Mucosa of rectum (tissue), 2 donors: Measurements from ENCODE around the gene TMEM204.
A peak's percentile ranks its signal among the peaks of the same experiment; 100 is the strongest.

Experiments used
- H3K27ac ChIP-seq, 2 donors: one replicate each; pipeline ENCODE4 v1.7.0; 2013; ENCODE audit warnings: inconsistent platforms in 2 of 2, low read depth in 2 of 2, low read length in 2 of 2
- H3K27me3 ChIP-seq, 2 donors: one replicate each; pipeline ENCODE4 v1.7.0; 2013; ENCODE audit warnings: low read length in 2 of 2; ENCODE audit not compliant: control insufficient read depth in 2 of 2, insufficient read depth in 2 of 2
- H3K36me3 ChIP-seq, 2 donors: one replicate each; pipeline ENCODE4 v1.7.0; 2013; ENCODE audit warnings: low read length in 2 of 2; ENCODE audit not compliant: control insufficient read depth in 2 of 2, insufficient read depth in 2 of 2
- H3K4me1 ChIP-seq, 2 donors: one replicate each; pipeline ENCODE4 v1.7.0; 2013; ENCODE audit warnings: low read length in 2 of 2, mild to moderate bottlenecking in 1 of 2; ENCODE audit not compliant: control insufficient read depth in 2 of 2, insufficient read depth in 2 of 2
- H3K4me3 ChIP-seq, 2 donors: one replicate each; pipeline ENCODE4 v1.7.0; 2013; ENCODE audit warnings: low read length in 2 of 2
- H3K9ac ChIP-seq, 2 donors: one replicate each; pipeline ENCODE4 v1.7.0; 2013; ENCODE audit warnings: low read length in 2 of 2, low read depth in 1 of 2, mild to moderate bottlenecking in 1 of 2
- H3K9me3 ChIP-seq, 2 donors: one replicate each; pipeline ENCODE4 v1.7.0; 2013; ENCODE audit warnings: low read length in 2 of 2; ENCODE audit not compliant: control insufficient read depth in 2 of 2
- donor health status: healthy.
- donor health status: Normal muscosa, but diverticular disease.

TMEM204 gene

GRCh38 chr16:1492923-1493745, 40.3 kb upstream of the TMEM204 start, which contains the start of gene TELO2:
TELO2 (plus strand) TSS chr16:1493360; CDS start chr16:1494282, 922 bp downstream.
- H3K27ac ChIP-seq: peak within 1 kb of the TSS; percentile 86 to 88
- peaks cover 10 to 19% of the 10 kb centered on the region in 2 donors for H3K36me3 ChIP-seq
- peak within 1 kb of the TSS; percentile 79 to 81 for H3K9ac ChIP-seq
- peaks cover 15% of the 10 kb centered on the region in 2 donors for H3K4me1 ChIP-seq
- no peaks in the 10 kb centered on the region for H3K9me3 ChIP-seq
- no peaks in the 10 kb centered on the region for H3K27me3 ChIP-seq
- peak within 1 kb of the TSS; percentile 76 to 86 for H3K4me3 ChIP-seq

GRCh38 chr16:1493746-1494094, 39.7 kb upstream of the TMEM204 start:
- Histone ChIP-seq H3K4me1 (peaks cover 15% of the 10 kb centered on the region in 2 donors), H3K9me3 (no peaks in the 10 kb centered on the region), H3K4me3 (peak overlapping the region; percentile 76 to 86), H3K27ac (peak overlapping the region in 1 of 2 donors; percentile 86), H3K36me3 (peaks cover 10 to 19% of the 10 kb centered on the region in 2 donors), H3K9ac (peak overlapping the region; percentile 74 to 81), H3K27me3 (no peaks in the 10 kb centered on the region)

- Histone ChIP-seq H3K4me1 (peaks cover 15% of the 10 kb centered on the region in 2 donors), H3K27me3 (no peaks in the 10 kb centered on the region), H3K27ac (no peak overlapping the region), H3K36me3 (peaks cover 10 to 21% of the 10 kb centered on the region in 2 donors), H3K9me3 (no peaks in the 10 kb centered on the region), H3K9ac (peak overlapping the region; percentile 74 to 81), H3K4me3 (peak overlapping the region; percentile 76 to 86)
Observed at GRCh38 chr16:1494129-1494640, 39.3 kb upstream of the TMEM204 start.

GRCh38 chr16:1494711-1495110, 38.8 kb upstream of the TMEM204 start:
- no peaks in the 10 kb centered on the region for H3K9me3 ChIP-seq
- H3K27ac ChIP-seq: no peak overlapping the region
- H3K4me3 ChIP-seq: peak overlapping the region in 1 of 2 donors; percentile 76
- H3K27me3 ChIP-seq: no peaks in the 10 kb centered on the region
- peaks cover 10 to 23% of the 10 kb centered on the region in 2 donors for H3K36me3 ChIP-seq
- H3K4me1 ChIP-seq: peaks cover 15% of the 10 kb centered on the region in 2 donors
- H3K9ac ChIP-seq: no peak overlapping the region

- no peak overlapping the region for H3K9ac ChIP-seq
- H3K36me3 ChIP-seq: peaks cover 10 to 27% of the 10 kb centered on the region in 2 donors
- H3K4me1 ChIP-seq: peaks cover 15% of the 10 kb centered on the region in 2 donors
- H3K9me3 ChIP-seq: no peaks in the 10 kb centered on the region
- H3K27me3 ChIP-seq: no peaks in the 10 kb centered on the region
- no peak overlapping the region for H3K27ac ChIP-seq
- no peak overlapping the region for H3K4me3 ChIP-seq
Observed at GRCh38 chr16:1495211-1495888, 38.1 kb upstream of the TMEM204 start.

GRCh38 chr16:1495889-1496262, 37.6 kb upstream of the TMEM204 start:
- H3K4me1 ChIP-seq: peaks cover 15% of the 10 kb centered on the region in 2 donors
- no peaks in the 10 kb centered on the region for H3K27me3 ChIP-seq
- no peak overlapping the region for H3K9ac ChIP-seq
- H3K27ac ChIP-seq: no peak overlapping the region
- no peak overlapping the region for H3K4me3 ChIP-seq
- no peaks in the 10 kb centered on the region for H3K9me3 ChIP-seq
- peaks cover 10 to 30% of the 10 kb centered on the region in 2 donors for H3K36me3 ChIP-seq

GRCh38 chr16:1496464-1496863, 37.0 kb upstream of the TMEM204 start:
- Histone ChIP-seq H3K4me1 (peaks cover 15% of the 10 kb centered on the region in 2 donors), H3K9ac (no peak overlapping the region), H3K27me3 (no peaks in the 10 kb centered on the region), H3K36me3 (peaks cover 10 to 36% of the 10 kb centered on the region in 2 donors), H3K27ac (no peak overlapping the region), H3K9me3 (no peaks in the 10 kb centered on the region), H3K4me3 (no peak overlapping the region)

GRCh38 chr16:1497014-1497598, 36.4 kb upstream of the TMEM204 start:
- Histone ChIP-seq H3K4me1 (peaks cover 15% of the 10 kb centered on the region in 2 donors), H3K9ac (no peak overlapping the region), H3K27me3 (no peaks in the 10 kb centered on the region), H3K9me3 (no peaks in the 10 kb centered on the region), H3K36me3 (peaks cover 14 to 42% of the 10 kb centered on the region in 2 donors), H3K4me3 (no peak overlapping the region), H3K27ac (no peak overlapping the region)

GRCh38 chr16:1498899-1499676, 34.4 kb upstream of the TMEM204 start:
- H3K4me1 ChIP-seq: peaks cover 2 to 8% of the 10 kb centered on the region in 2 donors
- H3K27me3 ChIP-seq: no peaks in the 10 kb centered on the region
- H3K4me3 ChIP-seq: no peak overlapping the region
- H3K36me3 ChIP-seq: peaks cover 17 to 52% of the 10 kb centered on the region in 2 donors
- H3K9ac ChIP-seq: no peak overlapping the region
- H3K27ac ChIP-seq: no peak overlapping the region
- no peaks in the 10 kb centered on the region for H3K9me3 ChIP-seq
